ENCODE measurements around the gene PARVG. TPM values are rescaled to one million over a fixed set of nuclear protein-coding genes. Genes with fewer than 3 reads are reported as not detected.

The PARVG gene
- polyA plus RNA-seq, 1 experiment = 0.01 TPM

DNA sequence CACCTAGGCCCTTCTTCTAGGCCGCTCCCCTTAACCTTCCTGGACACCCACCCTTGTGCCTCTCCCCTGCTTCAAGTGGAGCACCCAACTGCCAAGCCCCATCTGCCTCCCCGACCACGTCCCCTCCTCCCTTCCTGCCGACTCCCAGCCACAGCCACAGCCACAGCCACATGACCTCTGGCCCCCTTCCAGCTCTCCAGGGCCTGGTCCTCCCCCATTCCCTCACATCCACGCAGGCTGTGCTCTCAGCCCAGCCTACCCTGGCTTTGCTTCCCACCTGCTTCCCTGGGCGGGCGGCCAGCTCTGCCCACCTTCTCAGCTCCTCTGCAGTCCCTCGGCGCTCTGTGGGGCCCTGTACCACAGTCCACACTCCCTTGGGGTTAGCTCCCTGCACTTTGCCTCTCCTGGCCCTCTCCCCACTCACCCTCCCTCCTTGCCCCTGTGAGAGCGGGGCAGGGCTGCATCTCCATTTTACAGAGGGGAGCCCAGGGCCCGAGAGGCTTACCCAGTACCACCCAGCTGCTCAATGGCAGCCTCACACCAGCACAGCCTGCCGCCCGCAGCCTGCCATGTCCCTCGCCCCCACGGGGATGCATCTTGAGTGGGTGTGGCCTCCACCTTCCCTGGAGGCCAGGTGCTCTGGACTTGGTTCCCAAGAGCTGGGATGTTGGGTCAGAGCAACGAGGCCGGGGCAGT lies 20.3 kb downstream of the PARVG start:
- Histone ChIP-seq H3K27me3 (ENCODE audit: control insufficient read depth, insufficient read depth, low read length) (peaks cover 17% of the 10 kb centered on the region), H3K27ac (ENCODE audit: low read depth, low read length) (no peak overlapping the region), H3K9me3 (ENCODE audit: control insufficient read depth, insufficient read depth, low read length) (no peaks in the 10 kb centered on the region), H3K4me3 (ENCODE audit: low read depth, low read length) (no peak overlapping the region)
- TF ChIP-seq CTCF (IDR thresholded peaks at IDR 0.05; ENCODE audit: low read depth, low read length) = no peak
- ChIA-PET CTCF (interaction anchor here (1.7 kb wide), 1 partner anchor 208 kb away, joined by 5 read pairs; no protein-coding TSS in a partner anchor), POLR2A (no interaction called here)
- no peak for DNase-seq (ENCODE audit: low read depth, low spot score)

DNA sequence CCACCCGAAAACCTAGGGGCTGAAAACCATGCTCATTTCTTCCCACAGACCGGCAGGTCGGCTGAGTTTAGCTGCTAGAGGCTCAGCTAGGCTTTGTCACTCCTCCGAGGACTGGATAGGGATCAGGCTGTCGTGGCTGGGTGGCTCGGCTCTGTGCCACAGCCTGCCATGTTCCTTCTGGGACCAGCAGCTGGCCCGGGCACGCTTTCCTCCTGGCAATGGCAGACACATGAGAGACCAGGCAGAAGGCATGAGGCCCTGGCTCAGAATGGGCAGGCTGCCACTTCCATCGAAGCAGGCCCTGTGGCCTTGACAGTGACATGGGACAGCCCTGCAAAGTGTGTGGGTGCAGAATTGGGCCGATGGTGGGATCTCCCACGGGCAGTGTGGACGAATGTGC lies 20.9 kb downstream of the PARVG start:
- no peak for TF ChIP-seq CTCF (IDR thresholded peaks at IDR 0.05; ENCODE audit: low read depth, low read length)
- no peak overlapping the region for H3K4me3 ChIP-seq (ENCODE audit: low read depth, low read length)
- peaks cover 13% of the 10 kb centered on the region for H3K27me3 ChIP-seq (ENCODE audit: control insufficient read depth, insufficient read depth, low read length)
- ChIA-PET POLR2A (no interaction called here), CTCF (interaction anchor here (1.7 kb wide), 1 partner anchor 208 kb away, joined by 5 read pairs; no protein-coding TSS in a partner anchor)
- no peak overlapping the region for H3K27ac ChIP-seq (ENCODE audit: low read depth, low read length)
- no peak for DNase-seq (ENCODE audit: low read depth, low spot score)
- H3K9me3 ChIP-seq (ENCODE audit: control insufficient read depth, insufficient read depth, low read length) = no peaks in the 10 kb centered on the region

- Histone ChIP-seq H3K27me3 (ENCODE audit: control insufficient read depth, insufficient read depth, low read length) (peaks cover 9% of the 10 kb centered on the region), H3K4me3 (ENCODE audit: low read depth, low read length) (no peak overlapping the region), H3K9me3 (ENCODE audit: control insufficient read depth, insufficient read depth, low read length) (no peaks in the 10 kb centered on the region), H3K27ac (ENCODE audit: low read depth, low read length) (peak overlapping the region; percentile 68)
- ChIA-PET POLR2A (no interaction called here), CTCF (interaction anchor here (0.5 to 1.7 kb wide), 3 partner anchors 209 to 423 kb away, joined by 3 to 8 read pairs (median 5); no protein-coding TSS in a partner anchor)
- no peak for TF ChIP-seq CTCF (IDR thresholded peaks at IDR 0.05; ENCODE audit: low read depth, low read length)
- peak; percentile 70 for DNase-seq (ENCODE audit: low read depth, low spot score)
Measured at GRCh38 chr22:44202261-44202789, 21.6 kb downstream of the PARVG start.

- no peak for DNase-seq (ENCODE audit: low read depth, low spot score)
- no peak for TF ChIP-seq CTCF (IDR thresholded peaks at IDR 0.05; ENCODE audit: low read depth, low read length)
- H3K9me3 ChIP-seq (ENCODE audit: control insufficient read depth, insufficient read depth, low read length) = no peaks in the 10 kb centered on the region
- H3K4me3 ChIP-seq (ENCODE audit: low read depth, low read length) = no peak overlapping the region
- POLR2A ChIA-PET = no interaction called here
- CTCF ChIA-PET = interaction anchor here (1.3 kb wide), 1 partner anchor 422 kb away, joined by 3 read pairs; no protein-coding TSS in a partner anchor
- peaks cover 7% of the 10 kb centered on the region for H3K27me3 ChIP-seq (ENCODE audit: control insufficient read depth, insufficient read depth, low read length)
- no peak overlapping the region for H3K27ac ChIP-seq (ENCODE audit: low read depth, low read length)
Measured at GRCh38 chr22:44203203-44203602, 22.5 kb downstream of the PARVG start.

- ChIA-PET POLR2A (no interaction called here), CTCF (no interaction called here)
- H3K4me3 ChIP-seq (ENCODE audit: low read depth, low read length) = no peak overlapping the region
- no peaks in the 10 kb centered on the region for H3K9me3 ChIP-seq (ENCODE audit: control insufficient read depth, insufficient read depth, low read length)
- no peak for DNase-seq (ENCODE audit: low read depth, low spot score)
- no peak overlapping the region for H3K27ac ChIP-seq (ENCODE audit: low read depth, low read length)
- H3K27me3 ChIP-seq (ENCODE audit: control insufficient read depth, insufficient read depth, low read length) = peaks cover 4% of the 10 kb centered on the region
- no peak for TF ChIP-seq CTCF (IDR thresholded peaks at IDR 0.05; ENCODE audit: low read depth, low read length)
Measured at GRCh38 chr22:44204739-44205515, 24.2 kb downstream of the PARVG start.
